ENCODE measurements around the gene ANKS1A. TPM values are rescaled to one million over a fixed set of nuclear protein-coding genes. Genes with fewer than 3 reads are reported as not detected.

The ANKS1A gene
- total RNA-seq, 8 experiments from 2014 or later, result 19.7 to 46.3 (median 30.9) TPM

GRCh38 chr6:34912715-34913464 is 23.8 kb downstream of the ANKS1A start:
- ATAC-seq (replicated peaks in 6 of 8), result no peak
- in situ Hi-C loops (cut with MboI; ENCODE audit: low pct_unique_long_range_greater_than_20kb in 2 of 9, low sequenced_read_pairs in 9 of 9, unreplicated experiment in 9 of 9), result no loop called here
- WGBS, 10 experiments, result 33 to 90% (median 63%) methylated on average over 1 to 3 of the region's 3 CpGs; no CpG with 5 or more reads in 1 of the 10 experiments
- peaks cover 0 to 7% of the 10 kb centered on the region in 2 donors for H3K4me1 ChIP-seq (replicated peaks in 1 of 2)
- H3K4me3 ChIP-seq, result no peak overlapping the region
- H3K27ac ChIP-seq, result no peak overlapping the region

- WGBS, 10 experiments, result 33 to 98% (median 85%) methylated on average over 1 to 4 of the region's 4 CpGs; no CpG with 5 or more reads in 1 of the 10 experiments
- in situ Hi-C loops (cut with MboI; ENCODE audit: low pct_unique_long_range_greater_than_20kb in 2 of 9, low sequenced_read_pairs in 9 of 9, unreplicated experiment in 9 of 9), result no loop called here
- H3K4me1 ChIP-seq (replicated peaks in 1 of 2), result no peaks in the 10 kb centered on the region
- H3K27ac ChIP-seq, result no peak overlapping the region
- H3K4me3 ChIP-seq, result no peak overlapping the region
- no peak for ATAC-seq (replicated peaks in 6 of 8)
These were observed 25.3 kb downstream of the ANKS1A start for GRCh38 chr6:34914358-34914757.

GRCh38 chr6:34916348-34916967 is 27.4 kb downstream of the ANKS1A start:
- WGBS, 10 experiments, result 33 to 100% (median 86%) methylated on average over 1 to 4 of the region's 4 CpGs
- no peak overlapping the region for H3K4me3 ChIP-seq
- in situ Hi-C loops (cut with MboI; ENCODE audit: low pct_unique_long_range_greater_than_20kb in 2 of 9, low sequenced_read_pairs in 9 of 9, unreplicated experiment in 9 of 9), result no loop called here
- no peak for ATAC-seq (replicated peaks in 6 of 8)
- H3K4me1 ChIP-seq (replicated peaks in 1 of 2), result no peaks in the 10 kb centered on the region
- no peak overlapping the region for H3K27ac ChIP-seq

GRCh38 chr6:34917626-34918285 is 28.7 kb downstream of the ANKS1A start:
- no peak overlapping the region for H3K4me3 ChIP-seq
- in situ Hi-C loops (cut with MboI; ENCODE audit: low pct_unique_long_range_greater_than_20kb in 2 of 9, low sequenced_read_pairs in 9 of 9, unreplicated experiment in 9 of 9), result no loop called here
- H3K4me1 ChIP-seq (replicated peaks in 1 of 2), result no peaks in the 10 kb centered on the region
- no peak for ATAC-seq (replicated peaks in 6 of 8)
- no peak overlapping the region for H3K27ac ChIP-seq
- 81 to 100% (median 93%) methylated on average over 1 to 4 of the region's 6 CpGs; no CpG with 5 or more reads in 4 of the 10 experiments for WGBS, 10 experiments

GRCh38 chr6:34919651-34920050 is 30.6 kb downstream of the ANKS1A start:
- WGBS, 10 experiments, result 71 to 100% (median 100%) methylated on average over 1 of the region's 1 CpG; no CpG with 5 or more reads in 2 of the 10 experiments
- in situ Hi-C loops (cut with MboI; ENCODE audit: low pct_unique_long_range_greater_than_20kb in 2 of 9, low sequenced_read_pairs in 9 of 9, unreplicated experiment in 9 of 9), result no loop called here
- no peak overlapping the region for H3K27ac ChIP-seq

GRCh38 chr6:34920097-34920496 is 31.0 kb downstream of the ANKS1A start:
- Histone ChIP-seq H3K4me3 (no peak overlapping the region), H3K27ac (no peak overlapping the region), H3K4me1 (replicated peaks in 1 of 2) (no peaks in the 10 kb centered on the region)
- 98 to 100% (median 100%) methylated on average over 1 to 4 of the region's 4 CpGs; no CpG with 5 or more reads in 2 of the 10 experiments for WGBS, 10 experiments
- no peak for ATAC-seq (replicated peaks in 6 of 8)
- in situ Hi-C loops (cut with MboI; ENCODE audit: low pct_unique_long_range_greater_than_20kb in 2 of 9, low sequenced_read_pairs in 9 of 9, unreplicated experiment in 9 of 9), result no loop called here

More at GRCh38 chr6:34919651-34920050, 30.6 kb downstream of the ANKS1A start:
- no peaks in the 10 kb centered on the region for H3K4me1 ChIP-seq (replicated peaks in 1 of 2)
- ATAC-seq (replicated peaks in 6 of 8), result no peak
- no peak overlapping the region for H3K4me3 ChIP-seq

GRCh38 chr6:34922177-34922663 is 33.2 kb downstream of the ANKS1A start:
- H3K4me1 ChIP-seq (replicated peaks in 1 of 2), result no peaks in the 10 kb centered on the region
- H3K4me3 ChIP-seq, result no peak overlapping the region
- peak in 1 of 8 experiments; percentile 17 for ATAC-seq (replicated peaks in 6 of 8)
- H3K27ac ChIP-seq, result no peak overlapping the region
- WGBS, 10 experiments, result 0 to 100% (median 71%) methylated on average over 1 to 2 of the region's 3 CpGs
- in situ Hi-C loops (cut with MboI; ENCODE audit: low pct_unique_long_range_greater_than_20kb in 2 of 9, low sequenced_read_pairs in 9 of 9, unreplicated experiment in 9 of 9), result no loop called here

- H3K4me3 ChIP-seq, result no peak overlapping the region
- in situ Hi-C loops (cut with MboI; ENCODE audit: low pct_unique_long_range_greater_than_20kb in 2 of 9, low sequenced_read_pairs in 9 of 9, unreplicated experiment in 9 of 9), result no loop called here
- no peak for ATAC-seq (replicated peaks in 6 of 8)
- WGBS, 10 experiments, result 79 to 100% (median 93%) methylated on average over 2 to 8 of the region's 9 CpGs
- no peaks in the 10 kb centered on the region for H3K4me1 ChIP-seq (replicated peaks in 1 of 2)
- H3K27ac ChIP-seq, result no peak overlapping the region
These were observed 36.0 kb downstream of the ANKS1A start for GRCh38 chr6:34924831-34925625.

GRCh38 chr6:34926655-34927054 is 37.6 kb downstream of the ANKS1A start:
- in situ Hi-C loops (cut with MboI; ENCODE audit: low pct_unique_long_range_greater_than_20kb in 2 of 9, low sequenced_read_pairs in 9 of 9, unreplicated experiment in 9 of 9), result no loop called here
- no peaks in the 10 kb centered on the region for H3K4me1 ChIP-seq (replicated peaks in 1 of 2)
- no peak overlapping the region for H3K4me3 ChIP-seq
- ATAC-seq (replicated peaks in 6 of 8), result peak in 1 of 8 experiments; percentile 50
- no peak overlapping the region for H3K27ac ChIP-seq

- Histone ChIP-seq H3K4me3 (no peak overlapping the region), H3K4me1 (replicated peaks in 1 of 2) (no peaks in the 10 kb centered on the region), H3K27ac (no peak overlapping the region)
- 52 to 100% (median 62%) methylated on average over 1 to 3 of the region's 3 CpGs; no CpG with 5 or more reads in 2 of the 10 experiments for WGBS, 10 experiments
- in situ Hi-C loops (cut with MboI; ENCODE audit: low pct_unique_long_range_greater_than_20kb in 2 of 9, low sequenced_read_pairs in 9 of 9, unreplicated experiment in 9 of 9), result no loop called here
- ATAC-seq (replicated peaks in 6 of 8), result no peak
These were observed 39.2 kb downstream of the ANKS1A start for GRCh38 chr6:34928220-34928619.

- Histone ChIP-seq H3K4me3 (no peak overlapping the region), H3K4me1 (replicated peaks in 1 of 2) (no peaks in the 10 kb centered on the region), H3K27ac (no peak overlapping the region)
- WGBS, 10 experiments, result 80 to 100% (median 95%) methylated on average over 1 of the region's 1 CpG; no CpG with 5 or more reads in 6 of the 10 experiments
- no peak for ATAC-seq (replicated peaks in 6 of 8)
- in situ Hi-C loops (cut with MboI; ENCODE audit: low pct_unique_long_range_greater_than_20kb in 2 of 9, low sequenced_read_pairs in 9 of 9, unreplicated experiment in 9 of 9), result no loop called here
These were observed 39.6 kb downstream of the ANKS1A start for GRCh38 chr6:34928695-34929094.

- in situ Hi-C loops (cut with MboI; ENCODE audit: low pct_unique_long_range_greater_than_20kb in 2 of 9, low sequenced_read_pairs in 9 of 9, unreplicated experiment in 9 of 9), result no loop called here
- H3K27ac ChIP-seq, result no peak overlapping the region
- no peak for ATAC-seq (replicated peaks in 6 of 8)
- no peak overlapping the region for H3K4me3 ChIP-seq
- 28 to 95% (median 80%) methylated on average over 1 to 4 of the region's 4 CpGs; no CpG with 5 or more reads in 1 of the 10 experiments for WGBS, 10 experiments
- H3K4me1 ChIP-seq (replicated peaks in 1 of 2), result no peaks in the 10 kb centered on the region
These were observed 40.4 kb downstream of the ANKS1A start for GRCh38 chr6:34929241-34929978.
